Measurements from ENCODE around the gene IL16.

The IL16 gene

GRCh38 chr15:81235276-81236123, 38.8 kb downstream of the IL16 start:
- intact Hi-C loops (cut with DNase I): no loop called here
- no peak for DNase-seq

GRCh38 chr15:81239190-81239589, 42.5 kb downstream of the IL16 start:
- DNase-seq: no peak
- intact Hi-C loops (cut with DNase I): no loop called here

- DNase-seq: no peak
- intact Hi-C loops (cut with DNase I): no loop called here
Observed at GRCh38 chr15:81242778-81243177, 46.1 kb downstream of the IL16 start.

GRCh38 chr15:81244306-81244705, 47.6 kb downstream of the IL16 start:
- intact Hi-C loops (cut with DNase I): no loop called here
- no peak for DNase-seq

GRCh38 chr15:81253846-81254245, 57.2 kb downstream of the IL16 start:
- DNase-seq: no peak
- intact Hi-C loops (cut with DNase I): no loop called here

GRCh38 chr15:81254277-81254915, 57.7 kb downstream of the IL16 start:
- intact Hi-C loops (cut with DNase I): no loop called here
- DNase-seq: no peak

GRCh38 chr15:81254916-81255290, 58.2 kb downstream of the IL16 start:
- intact Hi-C loops (cut with DNase I): no loop called here
- no peak for DNase-seq

GRCh38 chr15:81255315-81255957, 58.8 kb downstream of the IL16 start:
- DNase-seq: no peak

GRCh38 chr15:81255958-81256320, 59.3 kb downstream of the IL16 start:
- intact Hi-C loops (cut with DNase I): no loop called here

More at GRCh38 chr15:81255315-81255957, 58.8 kb downstream of the IL16 start:
- intact Hi-C loops (cut with DNase I): no loop called here

GRCh38 chr15:81256916-81257315, 60.2 kb downstream of the IL16 start:
- no peak for DNase-seq
- intact Hi-C loops (cut with DNase I): no loop called here

More at GRCh38 chr15:81255958-81256320, 59.3 kb downstream of the IL16 start:
- DNase-seq: no peak

GRCh38 chr15:81257435-81257834, 60.8 kb downstream of the IL16 start:
- intact Hi-C loops (cut with DNase I): no loop called here
- no peak for DNase-seq

GRCh38 chr15:81258455-81258854, 61.8 kb downstream of the IL16 start:
- intact Hi-C loops (cut with DNase I): no loop called here
- no peak for DNase-seq

- DNase-seq: no peak
- intact Hi-C loops (cut with DNase I): loop anchor here (10.0 kb wide), 1 partner anchor 265 kb away; no protein-coding TSS in a partner anchor
Observed at GRCh38 chr15:81259760-81260298, 63.1 kb downstream of the IL16 start.

- no peak for DNase-seq
- intact Hi-C loops (cut with DNase I): loop anchor here (10.0 kb wide), 1 partner anchor 266 kb away; no protein-coding TSS in a partner anchor
Observed at GRCh38 chr15:81261172-81261811, 64.6 kb downstream of the IL16 start.

GRCh38 chr15:81263477-81263876, 66.8 kb downstream of the IL16 start:
- intact Hi-C loops (cut with DNase I): loop anchor here (10.0 kb wide), 1 partner anchor 269 kb away; no protein-coding TSS in a partner anchor
- no peak for DNase-seq

GRCh38 chr15:81264072-81264857, 67.6 kb downstream of the IL16 start:
- intact Hi-C loops (cut with DNase I): loop anchor here (10.0 kb wide), 1 partner anchor 269 kb away; no protein-coding TSS in a partner anchor
- no peak for DNase-seq

GRCh38 chr15:81265256-81265943, 68.7 kb downstream of the IL16 start:
- intact Hi-C loops (cut with DNase I): loop anchor here (5.0 to 10.0 kb wide), 2 partner anchors 108 to 271 kb away; no protein-coding TSS in a partner anchor
- no peak for DNase-seq

All from head of caudate nucleus (tissue), 42 donors.